ENCODE results near the gene SLC2A8.

DNA sequence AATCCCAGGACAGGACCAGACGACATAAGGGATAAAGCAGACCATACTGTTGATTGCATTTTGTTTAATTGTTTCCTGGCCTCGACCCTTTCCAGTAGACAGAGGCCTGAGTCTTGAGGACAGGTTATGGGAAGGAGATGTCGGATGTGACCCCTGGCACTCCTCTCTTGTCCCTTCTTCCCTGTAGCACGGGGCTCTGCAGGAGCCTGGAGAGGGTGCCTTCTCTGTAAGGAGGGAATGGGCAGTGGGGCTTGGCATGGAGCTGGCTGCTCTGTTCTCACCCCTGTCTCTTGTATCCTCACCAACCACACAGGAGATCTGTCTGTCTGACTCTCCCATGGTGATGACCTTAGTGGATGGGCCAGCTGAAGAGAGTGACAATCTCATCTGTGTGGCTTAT is 40.1 kb upstream of the SLC2A8 start:
- TF ChIP-seq, protein P1, sequence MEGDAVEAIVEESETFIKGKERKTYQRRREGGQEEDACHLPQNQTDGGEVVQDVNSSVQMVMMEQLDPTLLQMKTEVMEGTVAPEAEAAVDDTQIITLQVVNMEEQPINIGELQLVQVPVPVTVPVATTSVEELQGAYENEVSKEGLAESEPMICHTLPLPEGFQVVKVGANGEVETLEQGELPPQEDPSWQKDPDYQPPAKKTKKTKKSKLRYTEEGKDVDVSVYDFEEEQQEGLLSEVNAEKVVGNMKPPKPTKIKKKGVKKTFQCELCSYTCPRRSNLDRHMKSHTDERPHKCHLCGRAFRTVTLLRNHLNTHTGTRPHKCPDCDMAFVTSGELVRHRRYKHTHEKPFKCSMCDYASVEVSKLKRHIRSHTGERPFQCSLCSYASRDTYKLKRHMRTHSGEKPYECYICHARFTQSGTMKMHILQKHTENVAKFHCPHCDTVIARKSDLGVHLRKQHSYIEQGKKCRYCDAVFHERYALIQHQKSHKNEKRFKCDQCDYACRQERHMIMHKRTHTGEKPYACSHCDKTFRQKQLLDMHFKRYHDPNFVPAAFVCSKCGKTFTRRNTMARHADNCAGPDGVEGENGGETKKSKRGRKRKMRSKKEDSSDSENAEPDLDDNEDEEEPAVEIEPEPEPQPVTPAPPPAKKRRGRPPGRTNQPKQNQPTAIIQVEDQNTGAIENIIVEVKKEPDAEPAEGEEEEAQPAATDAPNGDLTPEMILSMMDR (IDR thresholded peaks at IDR 0.05), result no peak
- TF ChIP-seq POLR2A (IDR thresholded peaks at IDR 0.05), result no peak

Data from adrenal gland (tissue), 5 donors.